Stromal cell of bone marrow (primary cell): ENCODE results near the gene SMAD1.
A peak's percentile ranks its signal among the peaks of the same experiment; 100 is the strongest.
"Not testable (repeated sequence)": the region's sequence is repeated elsewhere in the genome, so short reads cannot be mapped to it uniquely, and the experiment has no call there.

Experiments used
- DNase-seq: peaks from one replicate; pipeline ENCODE4 v3.0.0-alpha.2; 2012; ENCODE audit warnings: low read depth

The SMAD1 gene

GRCh38 chr4:145564540-145564939 lies 82.9 kb downstream of the SMAD1 start:
- no peak for DNase-seq

DNA sequence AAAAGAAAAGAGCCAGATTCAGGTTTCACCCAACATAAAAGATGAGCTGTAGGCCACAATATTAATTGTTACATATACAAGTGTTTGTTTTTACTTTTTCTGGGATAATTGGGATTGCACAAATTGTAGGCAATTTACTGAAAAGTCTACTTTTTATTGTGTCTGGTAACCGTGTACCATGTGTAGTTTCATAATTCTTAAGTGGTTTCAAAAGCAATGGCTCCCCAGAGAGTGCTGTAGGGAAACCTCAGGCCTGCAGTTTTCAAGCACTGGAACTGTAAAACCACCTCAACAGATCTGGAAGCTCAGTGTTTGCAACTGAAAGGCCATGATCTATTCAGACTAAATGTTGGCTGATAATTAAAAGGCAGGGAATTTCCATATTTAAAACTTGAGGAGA lies 83.7 kb downstream of the SMAD1 start:
- peak; percentile 72 for DNase-seq

GRCh38 chr4:145566086-145566708 lies 84.5 kb downstream of the SMAD1 start:
- no peak for DNase-seq

DNA sequence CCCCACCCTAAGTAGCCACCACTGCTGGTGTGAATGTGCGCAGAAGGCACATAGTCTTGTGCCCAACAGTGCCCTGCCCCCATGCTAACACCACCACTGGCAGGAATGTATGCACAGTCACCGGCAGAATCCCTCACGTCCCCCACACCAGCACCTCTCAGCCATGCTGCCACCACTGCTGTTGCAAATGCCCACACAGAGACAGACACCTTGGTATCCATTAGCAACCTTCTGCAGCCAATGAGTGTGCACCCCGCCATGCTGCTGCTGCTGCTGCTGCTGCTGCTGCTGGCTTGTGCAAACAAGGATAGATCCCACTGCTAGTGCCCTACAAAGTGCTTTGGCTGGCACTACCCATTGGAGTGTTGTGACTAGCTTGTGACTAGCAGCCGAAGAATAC lies 85.1 kb downstream of the SMAD1 start:
- DNase-seq = no peak

DNA sequence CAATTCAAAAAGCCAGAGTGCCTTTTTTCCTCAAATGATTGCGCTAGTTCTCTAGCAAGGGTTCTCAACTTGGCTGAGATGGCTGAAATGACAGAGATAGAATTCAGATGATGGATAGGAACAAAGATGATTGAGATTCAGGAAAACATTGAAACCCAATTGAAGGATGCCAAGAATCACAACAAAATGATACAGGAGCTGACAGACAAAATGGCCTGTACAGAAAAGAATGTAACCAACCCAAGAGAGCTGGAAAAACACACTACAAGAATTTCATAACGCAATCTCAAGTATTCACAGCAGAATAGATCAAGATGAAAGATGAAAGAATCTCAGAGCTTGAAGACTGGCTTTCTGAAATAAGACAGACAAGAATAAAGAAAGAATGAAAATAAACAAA lies 85.9 kb downstream of the SMAD1 start:
- DNase-seq = no peak

- DNase-seq = not testable (repeated sequence)
These were observed 92.9 kb downstream of the SMAD1 start for GRCh38 chr4:145574546-145574945.

- no peak for DNase-seq
These were observed 99.3 kb downstream of the SMAD1 start for GRCh38 chr4:145580906-145581305.

GRCh38 chr4:145583191-145584055 lies 101.8 kb downstream of the SMAD1 start:
- DNase-seq = no peak

DNA sequence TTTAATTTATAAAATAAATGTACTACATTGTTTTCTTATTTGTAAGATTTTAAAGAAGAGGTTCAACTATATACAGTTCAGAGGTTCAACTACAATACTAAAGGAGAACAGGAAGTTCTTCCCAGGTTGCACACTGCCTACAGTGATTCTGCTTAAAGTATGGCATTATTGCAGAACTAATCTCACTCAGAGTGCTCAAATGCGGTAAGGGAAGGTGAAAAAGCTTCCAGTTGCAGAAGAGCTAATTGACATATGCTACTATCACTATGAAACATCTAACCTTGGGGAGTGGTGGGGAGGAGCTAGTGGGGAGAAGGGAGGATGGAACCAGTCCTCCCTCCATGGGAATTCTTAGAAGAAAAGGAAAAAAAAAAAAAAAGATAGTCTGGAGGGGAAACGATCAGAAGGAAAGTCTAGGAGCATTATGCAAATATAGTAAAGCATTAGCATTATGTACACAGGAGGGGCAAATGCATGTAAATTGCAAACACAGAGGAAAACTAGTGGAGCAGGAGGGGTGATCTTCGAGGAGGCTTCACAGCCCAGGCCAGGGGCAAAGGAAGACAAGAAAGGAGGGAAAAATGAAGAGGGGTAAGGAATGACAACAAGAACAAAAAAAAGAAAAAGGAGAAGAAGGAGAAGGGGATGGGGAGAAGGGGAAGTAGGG lies 105.6 kb downstream of the SMAD1 start:
- no peak for DNase-seq

DNA sequence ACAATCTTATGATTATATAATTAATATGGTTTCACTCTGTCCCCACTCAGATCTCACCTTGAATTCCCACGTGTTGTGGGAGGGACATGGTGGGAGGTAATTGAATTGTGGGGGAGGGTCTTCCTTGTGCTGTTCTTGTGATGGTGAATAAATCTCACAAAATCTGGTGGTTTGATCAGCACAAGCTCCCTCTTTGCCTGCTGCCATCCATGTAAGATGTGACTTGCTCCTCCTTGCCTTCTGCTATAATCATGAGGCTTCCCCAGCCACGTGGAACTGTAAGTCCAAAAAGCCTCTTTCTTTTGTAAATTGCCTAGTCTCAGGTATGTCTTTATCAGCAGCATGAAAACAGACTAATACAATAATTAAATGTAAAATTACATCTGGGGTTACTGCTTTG lies 107.7 kb downstream of the SMAD1 start:
- not testable (repeated sequence) for DNase-seq

DNA sequence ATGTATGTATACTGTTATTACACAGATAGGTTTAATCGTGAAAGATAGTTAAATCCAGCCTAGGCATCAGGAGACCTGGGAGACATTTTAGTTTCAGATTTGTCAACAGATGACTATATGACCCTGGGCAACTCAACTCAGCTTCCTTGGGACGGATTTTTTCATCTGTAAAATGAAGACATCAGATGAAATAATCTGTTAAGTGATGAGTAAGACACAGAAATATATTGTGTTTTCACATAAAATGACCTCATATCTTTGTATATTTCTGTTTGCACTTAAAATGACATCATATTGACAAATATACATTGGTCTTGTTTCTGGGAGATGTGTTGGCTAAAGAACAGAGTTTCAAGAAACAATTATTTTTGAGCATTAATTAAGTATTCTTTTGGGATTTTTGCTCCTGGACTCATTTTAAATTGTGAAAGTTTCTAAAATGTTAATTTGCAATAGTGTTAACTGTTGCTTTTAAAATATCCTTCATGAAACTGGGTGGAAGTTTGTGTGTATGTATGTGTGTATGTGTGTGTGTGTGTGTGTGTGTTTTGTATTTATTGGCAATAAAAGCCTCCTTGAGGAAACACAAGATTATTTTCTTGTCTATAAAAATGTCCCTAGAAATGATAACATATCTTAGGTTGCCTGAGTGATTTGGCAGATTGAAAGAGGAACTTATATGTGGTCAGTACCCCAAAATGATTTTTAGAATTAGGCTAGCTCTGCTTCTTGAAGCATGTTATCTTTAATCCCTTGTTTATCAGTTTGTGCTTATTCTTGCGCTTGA lies 108.5 kb downstream of the SMAD1 start:
- DNase-seq = no peak

DNA sequence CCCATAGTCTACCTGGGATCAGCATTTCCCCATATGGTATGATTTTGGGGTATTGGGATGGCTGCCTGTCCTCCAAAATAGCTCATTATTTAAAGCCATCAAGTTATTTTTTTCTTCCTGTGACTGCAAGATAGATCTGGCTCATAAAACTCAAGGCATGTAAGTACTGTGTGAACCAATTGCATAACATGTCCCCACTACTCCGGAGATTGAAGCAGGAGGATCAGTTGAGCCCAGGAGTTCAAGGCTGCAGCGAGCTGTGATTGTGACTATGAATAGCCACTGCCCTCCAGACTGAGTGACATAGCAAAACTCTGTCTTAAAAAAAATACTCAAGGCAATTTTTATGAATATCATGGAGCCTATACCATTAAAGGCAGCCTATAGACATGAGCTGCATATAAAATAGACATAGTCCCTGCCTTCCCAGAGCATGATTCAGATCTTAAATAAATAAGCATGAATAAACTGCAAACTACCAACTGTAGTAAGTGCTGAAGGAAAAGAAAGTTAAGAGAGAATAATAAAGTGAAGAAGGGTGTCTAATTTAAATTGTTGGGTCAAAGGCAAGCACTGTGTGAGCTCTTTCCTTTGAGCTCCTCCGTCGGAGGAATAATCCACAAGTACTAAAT lies 120.6 kb downstream of the SMAD1 start:
- DNase-seq = no peak

- no peak for DNase-seq
These were observed 124.3 kb downstream of the SMAD1 start for GRCh38 chr4:145605941-145606340.
